Activated T-cell treated with anti-CD3 and anti-CD28 coated beads, Interleukin-2, amount 50 U/mL, for 72 hours (primary cell): ENCODE data around the gene PDLIM4. TPM values are rescaled to one million over a fixed set of nuclear protein-coding genes. Genes with fewer than 3 reads are reported as not detected.

ENCODE experiments used
- ATAC-seq, 2 donors: fragments of 150-1000 bp; cut with Tn5 transposase; replicated peaks in 1 of 2; 2 replicates each; pipeline ENCODE4 v1.10.0; 2021; ENCODE audit warnings: moderate library complexity in 2 of 2, mild to moderate bottlenecking in 1 of 2
- DNase-seq, 2 donors: peaks; one replicate each; pipeline ENCODE4 v3.0.0; 2021 to 2022; ENCODE audit warnings: mixed read lengths in 1 of 2
- H3K27ac Mint-ChIP-seq: one replicate; pipeline ENCODE4 v1.8.0; 2022; ENCODE audit warnings: mild to moderate bottlenecking, moderate library complexity, mixed read lengths
- H3K27me3 Mint-ChIP-seq: one replicate; pipeline ENCODE4 v1.8.0; 2022; ENCODE audit warnings: low read depth, mixed read lengths
- H3K36me3 Mint-ChIP-seq, 2 donors: one replicate each; pipeline ENCODE4 v1.8.0; 2022; ENCODE audit warnings: mixed read lengths in 2 of 2, mild to moderate bottlenecking in 1 of 2; ENCODE audit not compliant: insufficient read depth in 2 of 2
- H3K4me1 Mint-ChIP-seq: one replicate; pipeline ENCODE4 v1.8.0; 2022; ENCODE audit warnings: low read depth, mixed read lengths
- H3K4me3 Mint-ChIP-seq, 2 donors: one replicate each; pipeline ENCODE4 v1.8.0; 2022; ENCODE audit warnings: mild to moderate bottlenecking in 2 of 2, mixed read lengths in 2 of 2, moderate library complexity in 2 of 2
- H3K9me3 Mint-ChIP-seq, 2 donors: one replicate each; pipeline ENCODE4 v1.8.0; 2022; ENCODE audit warnings: mixed read lengths in 2 of 2
- total RNA-seq, 2 donors: library from RNA; stranded (reverse); gene quantifications; one replicate each; pipeline ENCODE4 v1.2.3, GENCODE V29; 2022

Gene PDLIM4
- total RNA-seq, 2 donors from 2014 or later = 0.79 to 1.2 TPM

DNA sequence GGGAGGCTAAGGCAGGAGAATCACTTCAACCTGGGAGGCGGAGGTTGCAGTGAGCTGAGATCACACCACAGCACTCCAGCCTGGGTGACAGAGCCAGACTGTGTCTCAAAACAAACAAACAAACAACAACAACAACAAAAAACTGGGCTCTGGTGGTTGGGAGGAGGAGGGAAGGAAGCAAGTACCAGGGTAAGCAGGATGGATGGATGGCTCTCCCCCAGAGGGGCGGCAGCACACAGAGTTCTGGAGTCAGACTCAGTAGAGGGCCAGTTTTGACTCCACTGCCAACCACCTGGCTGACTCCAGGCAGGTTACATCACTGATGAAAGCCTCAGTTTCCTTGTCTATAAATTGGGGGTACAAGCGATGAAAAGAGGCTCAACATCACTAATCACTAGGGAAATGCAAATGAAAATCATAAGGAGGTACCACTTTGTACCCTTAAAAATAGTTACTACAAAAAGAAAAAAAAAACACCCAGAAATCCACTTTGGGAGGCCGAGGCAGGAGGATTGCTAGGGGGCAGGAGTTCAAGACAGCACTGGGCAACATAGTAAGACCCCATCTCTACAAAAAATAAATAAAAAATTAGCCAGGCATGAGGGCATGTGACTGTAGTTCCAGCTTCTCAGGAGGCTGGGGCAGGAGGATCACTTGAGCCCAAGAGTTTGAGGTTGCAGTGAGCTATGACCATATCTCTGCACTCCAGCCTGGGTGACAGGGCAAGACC is 39.9 kb downstream of the PDLIM4 start:
- no peak for DNase-seq
- peaks cover 48% of the 10 kb centered on the region for H3K4me1 Mint-ChIP-seq
- no peak overlapping the region for H3K4me3 Mint-ChIP-seq
- no peaks in the 10 kb centered on the region for H3K9me3 Mint-ChIP-seq
- H3K27me3 Mint-ChIP-seq = no peaks in the 10 kb centered on the region
- no peaks in the 10 kb centered on the region for H3K36me3 Mint-ChIP-seq
- no peak overlapping the region for H3K27ac Mint-ChIP-seq
- no peak for ATAC-seq

- ATAC-seq = no peak
- Mint-ChIP-seq H3K9me3 (no peaks in the 10 kb centered on the region), H3K27me3 (no peaks in the 10 kb centered on the region), H3K36me3 (no peaks in the 10 kb centered on the region), H3K4me3 (no peak overlapping the region), H3K27ac (no peak overlapping the region), H3K4me1 (peaks cover 39% of the 10 kb centered on the region)
- DNase-seq = no peak
Measured at GRCh38 chr5:132298298-132299212, 41.1 kb downstream of the PDLIM4 start.

- Mint-ChIP-seq H3K36me3 (peaks cover 3% of the 10 kb centered on the region in 2 donors), H3K27ac (no peak overlapping the region), H3K9me3 (peaks cover 3 to 4% of the 10 kb centered on the region in 2 donors), H3K4me1 (peaks cover 36% of the 10 kb centered on the region), H3K27me3 (no peaks in the 10 kb centered on the region), H3K4me3 (no peak overlapping the region)
- DNase-seq (no peak), ATAC-seq (no peak)
Measured at GRCh38 chr5:132299917-132300316, 42.4 kb downstream of the PDLIM4 start.

DNA sequence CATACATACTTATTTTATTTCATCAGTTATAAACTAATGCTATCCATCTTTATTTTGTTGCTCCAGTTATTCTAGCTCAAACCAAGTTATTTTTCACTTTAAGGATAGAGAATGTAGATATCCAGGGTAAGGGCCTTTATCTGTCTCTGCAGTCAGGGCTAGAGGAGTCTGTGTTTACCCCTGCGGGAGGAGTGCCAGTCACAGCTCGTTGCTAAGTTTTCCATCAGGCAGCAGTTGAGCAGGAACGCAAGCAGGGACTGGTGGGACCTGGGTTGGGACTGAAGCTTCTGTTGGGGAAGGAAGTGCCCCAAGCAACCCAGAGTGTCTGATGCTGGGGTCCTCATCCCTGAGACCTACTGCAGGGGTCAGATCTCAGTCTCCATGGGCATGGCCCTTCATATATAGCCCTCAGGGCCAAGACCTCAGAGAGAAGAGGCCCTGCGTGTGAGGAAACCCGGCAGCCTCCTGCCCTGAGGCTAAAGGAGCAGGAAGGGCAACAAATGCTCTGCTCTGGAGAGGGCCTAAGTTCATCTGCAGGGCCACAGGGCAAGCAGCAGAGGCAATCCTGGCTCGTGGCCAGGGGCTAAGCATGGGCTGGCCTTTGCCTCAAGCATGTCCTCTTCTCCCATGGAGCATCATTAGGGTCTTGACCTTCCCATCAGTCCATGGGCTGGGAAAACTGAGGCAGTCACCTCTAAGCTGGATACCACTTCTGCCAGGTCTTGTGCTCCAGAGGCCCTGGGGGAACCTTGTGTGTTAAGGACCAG is 43.3 kb downstream of the PDLIM4 start:
- H3K36me3 Mint-ChIP-seq = peaks cover 8 to 10% of the 10 kb centered on the region in 2 donors
- no peak for DNase-seq
- no peaks in the 10 kb centered on the region for H3K27me3 Mint-ChIP-seq
- ATAC-seq = no peak
- H3K4me3 Mint-ChIP-seq = no peak overlapping the region
- peaks cover 8 to 10% of the 10 kb centered on the region in 2 donors for H3K9me3 Mint-ChIP-seq
- H3K4me1 Mint-ChIP-seq = peaks cover 29% of the 10 kb centered on the region
- H3K27ac Mint-ChIP-seq = no peak overlapping the region

GRCh38 chr5:132301344-132302271 is 44.1 kb downstream of the PDLIM4 start:
- peaks cover 20% of the 10 kb centered on the region for H3K4me1 Mint-ChIP-seq
- H3K4me3 Mint-ChIP-seq = no peak overlapping the region
- peaks cover 8 to 10% of the 10 kb centered on the region in 2 donors for H3K36me3 Mint-ChIP-seq
- ATAC-seq = no peak
- DNase-seq = no peak
- peaks cover 8 to 10% of the 10 kb centered on the region in 2 donors for H3K9me3 Mint-ChIP-seq
- H3K27ac Mint-ChIP-seq = no peak overlapping the region
- H3K27me3 Mint-ChIP-seq = no peaks in the 10 kb centered on the region

- Mint-ChIP-seq H3K4me1 (peaks cover 12% of the 10 kb centered on the region), H3K27me3 (no peaks in the 10 kb centered on the region), H3K27ac (no peak overlapping the region), H3K36me3 (peaks cover 8 to 10% of the 10 kb centered on the region in 2 donors), H3K9me3 (peaks cover 8 to 10% of the 10 kb centered on the region in 2 donors), H3K4me3 (no peak overlapping the region)
- no peak for ATAC-seq
- no peak for DNase-seq
Measured at GRCh38 chr5:132302413-132302812, 44.9 kb downstream of the PDLIM4 start.

DNA sequence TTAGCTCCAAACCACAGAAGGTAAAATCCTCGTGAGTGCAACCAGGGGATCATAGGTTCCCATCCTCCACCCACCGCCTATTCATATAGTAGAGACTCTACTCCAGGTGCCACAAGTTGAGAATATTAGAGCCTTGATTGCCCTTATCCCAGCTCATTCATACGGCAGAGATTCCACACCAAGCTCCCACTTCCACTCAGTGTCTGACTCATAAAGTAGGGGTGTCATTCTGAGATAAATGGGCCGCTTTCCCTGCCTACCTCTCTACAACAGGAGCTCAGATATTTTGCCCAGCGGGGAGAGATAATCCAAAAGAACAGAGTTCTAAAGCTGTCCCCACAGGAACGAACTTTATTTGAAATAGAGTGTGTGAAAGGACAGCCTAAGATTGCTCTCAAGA is 46.1 kb downstream of the PDLIM4 start:
- Mint-ChIP-seq H3K4me1 (peaks cover under 1% of the 10 kb centered on the region), H3K27me3 (no peaks in the 10 kb centered on the region), H3K27ac (no peak overlapping the region), H3K36me3 (peaks cover 8 to 10% of the 10 kb centered on the region in 2 donors), H3K9me3 (peaks cover 8 to 10% of the 10 kb centered on the region in 2 donors), H3K4me3 (no peak overlapping the region)
- no peak for ATAC-seq
- DNase-seq = no peak

DNA sequence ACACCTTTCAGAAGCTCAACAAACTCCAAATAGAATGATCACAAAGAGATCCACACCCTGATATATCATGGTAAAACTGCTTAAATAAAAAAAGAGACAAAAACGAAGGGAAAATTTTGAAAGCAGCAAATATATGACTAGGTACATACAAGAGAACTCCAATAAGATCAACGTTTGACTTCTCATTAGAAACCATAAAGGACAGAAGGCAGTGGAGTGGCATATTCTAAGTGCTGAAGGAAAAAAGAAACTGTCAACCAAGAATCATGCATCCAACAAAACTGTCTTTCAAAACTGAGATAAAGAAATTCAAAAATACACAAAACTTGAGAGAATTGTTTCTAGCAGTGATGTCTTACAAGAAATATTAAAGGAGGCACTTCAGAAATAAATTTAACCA is 47.9 kb downstream of the PDLIM4 start:
- ATAC-seq (no peak), DNase-seq (no peak)
- H3K36me3 Mint-ChIP-seq = peaks cover 8 to 10% of the 10 kb centered on the region in 2 donors
- H3K4me1 Mint-ChIP-seq = no peaks in the 10 kb centered on the region
- no peak overlapping the region for H3K27ac Mint-ChIP-seq
- peaks cover 8 to 10% of the 10 kb centered on the region in 2 donors for H3K9me3 Mint-ChIP-seq
- no peak overlapping the region for H3K4me3 Mint-ChIP-seq
- H3K27me3 Mint-ChIP-seq = no peaks in the 10 kb centered on the region

GRCh38 chr5:132308701-132309100 is 51.2 kb downstream of the PDLIM4 start:
- H3K27ac Mint-ChIP-seq = no peak overlapping the region
- DNase-seq (no peak), ATAC-seq (no peak)
- no peaks in the 10 kb centered on the region for H3K4me1 Mint-ChIP-seq
- peaks cover 8 to 10% of the 10 kb centered on the region in 2 donors for H3K9me3 Mint-ChIP-seq
- peaks cover 8 to 10% of the 10 kb centered on the region in 2 donors for H3K36me3 Mint-ChIP-seq
- no peak overlapping the region for H3K4me3 Mint-ChIP-seq
- no peaks in the 10 kb centered on the region for H3K27me3 Mint-ChIP-seq

DNA sequence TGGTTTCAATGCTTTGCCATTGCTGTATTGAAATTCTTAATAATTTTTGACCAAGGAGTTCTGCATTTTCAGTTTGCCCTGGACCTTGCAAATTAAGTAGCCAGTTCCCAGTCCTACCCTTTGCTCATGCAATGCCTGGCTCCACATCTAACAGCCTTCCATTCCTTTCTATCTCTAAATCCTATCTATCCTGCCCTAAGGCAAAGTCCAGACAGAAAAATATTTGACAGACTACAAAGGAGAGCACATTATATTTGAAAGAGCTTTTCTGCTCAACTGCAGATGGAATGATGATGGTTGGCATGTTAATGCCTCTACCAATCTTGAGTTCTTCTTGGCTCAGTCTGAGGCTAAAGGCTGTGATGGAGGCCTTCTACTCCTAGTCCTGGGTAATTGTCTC is 52.2 kb downstream of the PDLIM4 start:
- Mint-ChIP-seq H3K9me3 (peaks cover 5 to 6% of the 10 kb centered on the region in 2 donors), H3K27ac (no peak overlapping the region), H3K4me3 (no peak overlapping the region), H3K27me3 (no peaks in the 10 kb centered on the region), H3K36me3 (peaks cover 5 to 6% of the 10 kb centered on the region in 2 donors), H3K4me1 (no peaks in the 10 kb centered on the region)
- no peak for ATAC-seq
- DNase-seq = no peak

DNA sequence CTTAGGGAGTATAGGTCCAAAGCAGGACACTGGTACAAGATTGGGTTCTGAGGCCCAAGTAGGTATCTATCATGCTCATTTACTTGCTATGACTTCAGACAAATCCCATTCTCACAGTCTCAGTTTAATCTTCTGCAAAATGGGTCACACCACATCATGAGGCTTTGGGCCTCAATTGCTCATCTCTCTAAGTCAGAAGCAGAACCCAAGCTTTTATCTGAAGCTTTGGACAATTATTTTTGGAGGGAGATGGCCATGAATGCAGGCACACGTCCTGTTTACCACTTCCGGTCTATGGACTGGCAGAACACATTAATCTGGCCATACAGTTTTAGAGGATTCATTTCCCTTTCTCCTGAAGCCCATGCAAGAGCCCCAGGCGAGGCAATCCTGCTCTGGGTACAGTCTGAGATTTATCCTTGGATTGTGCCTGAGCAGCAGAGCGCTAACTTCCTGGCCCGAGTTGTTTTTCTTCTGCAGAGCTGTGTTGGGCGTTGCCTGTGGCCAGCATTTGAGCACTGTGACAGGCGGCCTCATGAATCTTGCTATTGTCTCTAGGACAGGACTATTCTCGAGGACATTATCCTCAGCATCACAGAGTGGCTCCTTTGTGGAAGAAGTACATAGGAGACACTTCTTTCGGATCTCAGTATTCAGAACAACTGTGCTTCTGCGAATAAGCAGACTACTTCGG is 52.8 kb downstream of the PDLIM4 start:
- ATAC-seq (no peak), DNase-seq (no peak)
- no peak overlapping the region for H3K27ac Mint-ChIP-seq
- no peaks in the 10 kb centered on the region for H3K4me1 Mint-ChIP-seq
- H3K4me3 Mint-ChIP-seq = no peak overlapping the region
- H3K9me3 Mint-ChIP-seq = peaks cover under 1 to 3% of the 10 kb centered on the region in 2 donors
- H3K27me3 Mint-ChIP-seq = no peaks in the 10 kb centered on the region
- peaks cover under 1 to 3% of the 10 kb centered on the region in 2 donors for H3K36me3 Mint-ChIP-seq
